NB4 (cell line): ENCODE results near the gene LAMP1.
A peak's percentile ranks its signal among the peaks of the same experiment; 100 is the strongest.

ENCODE experiments used
- DNase-seq: peaks from one replicate; pipeline ENCODE4 v3.0.0; 2010; ENCODE audit warnings: low read depth
- H3K4me3 ChIP-seq: one replicate; pipeline ENCODE4 v1.5.1; 2011; ENCODE audit warnings: mild to moderate bottlenecking, low read depth, low read length, moderate library complexity
- CTCF ChIP-seq: IDR thresholded peaks from one replicate; pipeline ENCODE4 v1.5.1; 2012; ENCODE audit warnings: low read depth, low read length
- MAX ChIP-seq: IDR thresholded peaks from 2 replicates; pipeline ENCODE4 v1.6.1; 2011; ENCODE audit warnings: low read depth, low read length
- MYC ChIP-seq: IDR thresholded peaks from 2 replicates; pipeline ENCODE4 v1.6.1; 2011; ENCODE audit warnings: low read depth, low read length
- POLR2A ChIP-seq: IDR thresholded peaks from 2 replicates; pipeline ENCODE4 v1.6.1; 2011; ENCODE audit warnings: mild to moderate bottlenecking; ENCODE audit not compliant: insufficient read length; ENCODE audit errors: extremely low read depth

Gene LAMP1

GRCh38 chr13:113275387-113275786 is 21.7 kb upstream of the LAMP1 start:
- no peak overlapping the region for H3K4me3 ChIP-seq
- DNase-seq = peak; percentile 61
- TF ChIP-seq POLR2A (no peak), MAX (0 out of 2 replicates have a peak, but pooled peaks have one; percentile 21), CTCF (peak; percentile 51), MYC (peak; percentile 31; the same call in 1 of the 2 replicates)

GRCh38 chr13:113280126-113280525 is 16.9 kb upstream of the LAMP1 start:
- no peak for TF ChIP-seq MYC
- TF ChIP-seq POLR2A = no peak
- no peak for TF ChIP-seq MAX
- TF ChIP-seq CTCF = no peak
- H3K4me3 ChIP-seq = no peak overlapping the region
- no peak for DNase-seq

- no peak for DNase-seq
- H3K4me3 ChIP-seq = no peak overlapping the region
- TF ChIP-seq CTCF = no peak
These were observed 13.1 kb upstream of the LAMP1 start for GRCh38 chr13:113283904-113284303.

GRCh38 chr13:113288880-113289279 is 8.2 kb upstream of the LAMP1 start:
- no peak for DNase-seq
- no peak overlapping the region for H3K4me3 ChIP-seq
- TF ChIP-seq MAX = no peak
- no peak for TF ChIP-seq POLR2A
- TF ChIP-seq MYC = no peak
- TF ChIP-seq CTCF = no peak

GRCh38 chr13:113291129-113291528 is 5.9 kb upstream of the LAMP1 start:
- no peak for TF ChIP-seq MAX
- TF ChIP-seq CTCF = no peak
- no peak for TF ChIP-seq POLR2A
- TF ChIP-seq MYC = no peak
- DNase-seq = no peak
- no peak overlapping the region for H3K4me3 ChIP-seq

GRCh38 chr13:113292021-113292862 is 4.8 kb upstream of the LAMP1 start:
- peak; percentile 65 for DNase-seq
- no peak; the same call in 1 of the 2 replicates for TF ChIP-seq MYC
- TF ChIP-seq MAX = no peak
- no peak for TF ChIP-seq POLR2A
- TF ChIP-seq CTCF = no peak
- peak overlapping the region; percentile 53 for H3K4me3 ChIP-seq
